Measurements from ENCODE around the gene MORN4.

- no peak for TF ChIP-seq PBX3 (CRISPR knock-in tag; IDR thresholded peaks at IDR 0.05)
- no peak for TF ChIP-seq REST (tag by site-specific recombination; IDR thresholded peaks at IDR 0.05)
- no peak for TF ChIP-seq CTCF (tag by site-specific recombination; IDR thresholded peaks at IDR 0.05)
- TF ChIP-seq SETDB1 (IDR thresholded peaks at IDR 0.05; ENCODE audit: insufficient read length, low read length): no peak
- TF ChIP-seq ZNF274 (IDR thresholded peaks at IDR 0.05; ENCODE audit: low read length): no peak
- TF ChIP-seq ZNF274 (tag by site-specific recombination; IDR thresholded peaks at IDR 0.05; ENCODE audit: borderline replicate concordance): no peak
- no peak for TF ChIP-seq KLF16 (tag by site-specific recombination; IDR thresholded peaks at IDR 0.05)
- no peak for TF ChIP-seq ZBTB1 (tag by site-specific recombination; IDR thresholded peaks at IDR 0.05)
- no peak for TF ChIP-seq ZNF112 (tag by site-specific recombination; IDR thresholded peaks at IDR 0.05)
- no peak for TF ChIP-seq ZBTB11 (tag by site-specific recombination; conservative IDR thresholded peaks at IDR 0.05; ENCODE audit: low read depth)
- TF ChIP-seq ZNF530 (tag by site-specific recombination; IDR thresholded peaks at IDR 0.05; ENCODE audit: low read depth): no peak
- TF ChIP-seq OVOL3 (tag by site-specific recombination; IDR thresholded peaks at IDR 0.05): no peak
- TF ChIP-seq ZNF302 (tag by site-specific recombination; IDR thresholded peaks at IDR 0.05; ENCODE audit: low read depth): no peak
These were observed 51.1 kb downstream of the MORN4 start for GRCh38 chr10:97582169-97582568.
